Transverse colon (tissue), 4 donors: ENCODE data around the gene SLC30A5.

Source experiments
- EP300 ChIP-seq: sonication (generic); formaldehyde crosslinking; IDR thresholded peaks from one replicate; pipeline ENCODE4 v1.6.1; 2017; ENCODE audit warnings: antibody characterized with exemption, low read depth
- POLR2AphosphoS5 ChIP-seq, 3 donors: sonication (generic); formaldehyde crosslinking; IDR thresholded peaks; one replicate each; pipeline ENCODE4 v1.6.1; 2016; ENCODE audit warnings: antibody characterized with exemption in 3 of 3
- TF ChIP-seq, protein P1 (sequence below), 5 experiments: fragments of 200-600 bp in 3 of 5; fragments of 450-650 bp in 2 of 5; sonication (generic) in 3 of 5; IDR thresholded peaks; 1 replicate in 2 of 5; 2 replicates in 3 of 5; pipeline ENCODE4 v1.5.1; 2016 to 2017; ENCODE audit warnings: antibody characterized with exemption in 5 of 5, inconsistent platforms in 3 of 5, mild to moderate bottlenecking in 2 of 5, moderate library complexity in 1 of 5

DNA sequence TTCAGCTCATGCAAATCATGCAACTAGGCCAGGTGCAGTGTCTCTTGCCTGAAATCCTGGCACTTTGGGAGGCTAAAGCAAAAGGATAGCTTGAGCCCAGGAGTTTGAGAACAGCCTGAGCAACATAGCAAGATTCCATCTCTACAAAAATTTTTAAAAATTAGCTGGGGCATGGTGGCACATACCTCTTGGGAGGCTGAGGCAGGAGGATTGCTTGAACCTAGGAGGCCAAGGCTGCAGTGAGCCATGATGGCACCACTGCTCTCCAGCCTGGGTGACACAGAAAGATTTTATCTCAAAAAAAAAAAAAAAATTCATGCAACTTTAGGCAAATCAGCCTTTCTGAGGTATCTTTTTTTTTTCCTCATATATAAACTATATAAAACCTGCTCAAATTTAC lies 37.5 kb downstream of the SLC30A5 start:
- TF ChIP-seq, protein P1, sequence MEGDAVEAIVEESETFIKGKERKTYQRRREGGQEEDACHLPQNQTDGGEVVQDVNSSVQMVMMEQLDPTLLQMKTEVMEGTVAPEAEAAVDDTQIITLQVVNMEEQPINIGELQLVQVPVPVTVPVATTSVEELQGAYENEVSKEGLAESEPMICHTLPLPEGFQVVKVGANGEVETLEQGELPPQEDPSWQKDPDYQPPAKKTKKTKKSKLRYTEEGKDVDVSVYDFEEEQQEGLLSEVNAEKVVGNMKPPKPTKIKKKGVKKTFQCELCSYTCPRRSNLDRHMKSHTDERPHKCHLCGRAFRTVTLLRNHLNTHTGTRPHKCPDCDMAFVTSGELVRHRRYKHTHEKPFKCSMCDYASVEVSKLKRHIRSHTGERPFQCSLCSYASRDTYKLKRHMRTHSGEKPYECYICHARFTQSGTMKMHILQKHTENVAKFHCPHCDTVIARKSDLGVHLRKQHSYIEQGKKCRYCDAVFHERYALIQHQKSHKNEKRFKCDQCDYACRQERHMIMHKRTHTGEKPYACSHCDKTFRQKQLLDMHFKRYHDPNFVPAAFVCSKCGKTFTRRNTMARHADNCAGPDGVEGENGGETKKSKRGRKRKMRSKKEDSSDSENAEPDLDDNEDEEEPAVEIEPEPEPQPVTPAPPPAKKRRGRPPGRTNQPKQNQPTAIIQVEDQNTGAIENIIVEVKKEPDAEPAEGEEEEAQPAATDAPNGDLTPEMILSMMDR (IDR thresholded peaks at IDR 0.05): no peak
- TF ChIP-seq POLR2AphosphoS5 (IDR thresholded peaks at IDR 0.05) (no peak), EP300 (no peak)
